OCI-LY1 (cell line): Measurements from ENCODE around the gene SLC8A1.

ENCODE experiments used
- H2AFZ ChIP-seq: fragments of 200-600 bp; sonication (generic), shearing (Covaris generic); 2 replicates; pipeline ENCODE4 v1.6.0; 2014; ENCODE audit warnings: antibody characterized with exemption, mild to moderate bottlenecking, low read length
- H3F3A ChIP-seq: fragments of 200-600 bp; sonication (generic), shearing (Covaris generic); 2 replicates; pipeline ENCODE4 v1.6.0; 2014; ENCODE audit warnings: mild to moderate bottlenecking, antibody characterized with exemption, low read length, moderate library complexity; ENCODE audit not compliant: insufficient read depth
- H3K27ac ChIP-seq: fragments of 200-600 bp; sonication (generic); 2 replicates; pipeline ENCODE4 v1.5.1; 2014; ENCODE audit warnings: low read length, mixed run types, mild to moderate bottlenecking, low read depth; ENCODE audit not compliant: poor library complexity, severe bottlenecking
- H3K27me3 ChIP-seq: fragments of 200-600 bp; sonication (generic); 2 replicates; pipeline ENCODE4 v1.6.0; 2014; ENCODE audit warnings: antibody characterized with exemption, mild to moderate bottlenecking, low read length, moderate library complexity; ENCODE audit not compliant: insufficient read depth
- H3K36me3 ChIP-seq: fragments of 200-600 bp; sonication (generic); 2 replicates; pipeline ENCODE4 v1.6.1; 2014; ENCODE audit warnings: mild to moderate bottlenecking, antibody characterized with exemption, low read length, moderate library complexity, mixed read lengths; ENCODE audit not compliant: insufficient read depth
- H3K4me1 ChIP-seq: fragments of 200-600 bp; sonication (generic); 2 replicates; pipeline ENCODE4 v1.5.1; 2014; ENCODE audit warnings: mild to moderate bottlenecking, low read length, moderate library complexity; ENCODE audit not compliant: insufficient read depth, severe bottlenecking
- H3K4me2 ChIP-seq: fragments of 200-600 bp; sonication (generic), shearing (Covaris generic); 2 replicates; pipeline ENCODE4 v1.6.1; 2014; ENCODE audit warnings: low read length
- H3K4me3 ChIP-seq: fragments of 200-600 bp; sonication (generic); 2 replicates; pipeline ENCODE4 v1.5.1; 2014; ENCODE audit warnings: low read length, low read depth, mild to moderate bottlenecking, mixed read lengths; ENCODE audit not compliant: poor library complexity, severe bottlenecking
- H3K79me2 ChIP-seq: fragments of 200-600 bp; shearing (Covaris generic); 2 replicates; pipeline ENCODE4 v1.6.1; 2016; ENCODE audit warnings: mixed run types, low read length, mixed read lengths; ENCODE audit not compliant: insufficient read depth
- H3K9ac ChIP-seq: fragments of 200-600 bp; sonication (generic), shearing (Covaris generic); 2 replicates; pipeline ENCODE4 v1.6.1; 2014; ENCODE audit warnings: mild to moderate bottlenecking, low read length, mixed read lengths
- H3K9me2 ChIP-seq: fragments of 200-600 bp; sonication (generic), shearing (Covaris generic); 2 replicates; pipeline ENCODE4 v1.6.1; 2014; ENCODE audit warnings: low read depth, mild to moderate bottlenecking, low read length, mixed read lengths
- H3K9me3 ChIP-seq: fragments of 200-600 bp; shearing (Covaris generic); 2 replicates; pipeline ENCODE4 v1.6.1; 2014; ENCODE audit warnings: low read length, mixed read lengths
- H4K20me1 ChIP-seq: fragments of 200-600 bp; sonication (generic), shearing (Covaris generic); 2 replicates; pipeline ENCODE4 v1.6.0; 2016; ENCODE audit warnings: mild to moderate bottlenecking, low read length; ENCODE audit not compliant: insufficient read depth
- EZH2 ChIP-seq: fragments of 200-600 bp; sonication (generic), shearing (Covaris generic); IDR thresholded peaks from 2 replicates; pipeline ENCODE4 v1.8.0; 2017; ENCODE audit warnings: borderline replicate concordance, mixed run types, mild to moderate bottlenecking, antibody characterized with exemption, low read length, moderate library complexity, mixed read lengths
- TF ChIP-seq, protein P1 (sequence below): fragments of 200-600 bp; sonication (generic), shearing (Covaris generic); IDR thresholded peaks from 2 replicates; pipeline ENCODE4 v1.5.1; 2017; ENCODE audit warnings: mild to moderate bottlenecking, antibody characterized with exemption, low read length, moderate library complexity, mixed read lengths

Gene SLC8A1

DNA sequence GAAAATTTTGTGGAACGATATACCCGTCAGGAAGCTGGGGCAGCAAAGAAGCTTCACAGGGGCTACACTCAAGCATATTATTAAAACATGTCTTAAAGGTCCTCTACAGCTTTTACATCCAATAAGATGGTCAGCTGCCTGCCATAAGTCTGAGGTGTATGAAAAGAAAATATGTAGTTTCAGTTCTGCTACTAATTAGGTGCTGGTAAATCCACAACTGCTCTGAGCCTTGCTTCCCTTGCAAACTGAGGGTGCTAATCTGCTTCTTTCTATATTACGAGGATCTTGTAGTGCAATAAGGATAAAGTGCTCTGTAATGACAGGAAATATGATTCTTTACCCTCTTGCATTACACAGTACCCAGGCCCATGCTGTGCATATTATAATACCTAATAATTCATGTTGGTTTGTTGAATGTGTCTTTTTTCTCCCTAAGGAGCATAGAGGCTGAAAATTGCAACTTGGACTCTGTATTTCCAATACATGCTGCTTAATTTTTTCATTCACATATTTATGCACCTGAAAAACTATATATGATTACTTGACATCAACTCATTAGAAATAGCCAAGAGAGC, 14.5 kb upstream of the SLC8A1 start:
- TF ChIP-seq, protein P1, sequence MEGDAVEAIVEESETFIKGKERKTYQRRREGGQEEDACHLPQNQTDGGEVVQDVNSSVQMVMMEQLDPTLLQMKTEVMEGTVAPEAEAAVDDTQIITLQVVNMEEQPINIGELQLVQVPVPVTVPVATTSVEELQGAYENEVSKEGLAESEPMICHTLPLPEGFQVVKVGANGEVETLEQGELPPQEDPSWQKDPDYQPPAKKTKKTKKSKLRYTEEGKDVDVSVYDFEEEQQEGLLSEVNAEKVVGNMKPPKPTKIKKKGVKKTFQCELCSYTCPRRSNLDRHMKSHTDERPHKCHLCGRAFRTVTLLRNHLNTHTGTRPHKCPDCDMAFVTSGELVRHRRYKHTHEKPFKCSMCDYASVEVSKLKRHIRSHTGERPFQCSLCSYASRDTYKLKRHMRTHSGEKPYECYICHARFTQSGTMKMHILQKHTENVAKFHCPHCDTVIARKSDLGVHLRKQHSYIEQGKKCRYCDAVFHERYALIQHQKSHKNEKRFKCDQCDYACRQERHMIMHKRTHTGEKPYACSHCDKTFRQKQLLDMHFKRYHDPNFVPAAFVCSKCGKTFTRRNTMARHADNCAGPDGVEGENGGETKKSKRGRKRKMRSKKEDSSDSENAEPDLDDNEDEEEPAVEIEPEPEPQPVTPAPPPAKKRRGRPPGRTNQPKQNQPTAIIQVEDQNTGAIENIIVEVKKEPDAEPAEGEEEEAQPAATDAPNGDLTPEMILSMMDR: no peak
- TF ChIP-seq EZH2: no peak
- Histone ChIP-seq H3K4me1 (no peaks in the 10 kb centered on the region), H3K9ac (no peak overlapping the region), H3K79me2 (no peaks in the 10 kb centered on the region), H3K4me3 (no peak overlapping the region), H3F3A (no peaks in the 10 kb centered on the region), H3K36me3 (no peaks in the 10 kb centered on the region), H3K9me3 (no peaks in the 10 kb centered on the region), H3K27me3 (no peaks in the 10 kb centered on the region), H3K9me2 (no peaks in the 10 kb centered on the region), H4K20me1 (no peaks in the 10 kb centered on the region), H3K4me2 (no peak overlapping the region), H3K27ac (no peak overlapping the region), H2AFZ (no peak overlapping the region)

DNA sequence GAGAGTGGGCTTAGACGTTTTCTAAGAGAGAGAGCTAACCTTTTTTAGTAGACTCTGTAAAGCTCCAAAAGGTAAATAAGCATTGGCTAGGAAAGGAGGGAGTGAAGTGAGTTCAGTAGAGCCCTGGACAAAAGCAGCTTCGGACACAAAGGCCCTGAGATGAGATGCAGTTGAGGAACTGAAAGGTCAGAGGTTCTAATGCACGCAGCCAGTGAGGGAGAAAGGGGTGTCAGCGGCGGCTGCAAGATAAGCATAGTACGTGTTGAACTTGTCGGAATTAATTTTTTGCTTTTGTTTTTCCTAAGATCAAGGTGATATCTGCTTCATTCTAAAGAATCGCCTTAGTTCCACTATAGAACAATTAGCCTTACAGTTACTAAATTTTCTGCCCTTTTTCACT, 11.2 kb upstream of the SLC8A1 start:
- Histone ChIP-seq H3K27ac (no peak overlapping the region), H3F3A (no peaks in the 10 kb centered on the region)

DNA sequence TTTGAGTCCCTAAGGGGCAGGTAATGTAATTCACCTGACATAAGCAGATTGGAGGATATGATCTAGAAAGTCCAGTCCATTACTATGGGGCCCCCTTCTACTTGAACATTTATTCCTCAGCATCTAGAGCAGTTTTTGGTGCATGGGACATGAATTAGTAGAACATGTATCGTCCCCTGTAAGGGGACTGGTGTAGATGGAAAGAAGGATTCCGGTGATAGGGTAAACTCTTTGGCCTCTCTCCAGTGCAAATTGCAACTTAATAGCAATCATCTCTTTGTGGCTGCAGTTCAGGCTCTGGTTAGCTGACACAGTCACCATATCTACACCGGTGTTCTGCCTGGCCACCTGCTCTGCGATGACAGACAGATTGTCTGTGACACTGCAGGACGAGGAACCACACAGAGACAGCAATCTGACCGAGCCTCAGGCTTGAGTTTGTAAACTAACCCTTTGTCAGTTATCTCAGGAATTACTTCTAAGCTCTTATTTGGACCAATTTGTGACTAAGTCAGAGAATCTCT, 6.4 kb upstream of the SLC8A1 start:
- no peak overlapping the region for H3K9ac ChIP-seq
- H3F3A ChIP-seq: no peaks in the 10 kb centered on the region
- no peaks in the 10 kb centered on the region for H3K79me2 ChIP-seq
- no peak overlapping the region for H3K4me2 ChIP-seq
- no peaks in the 10 kb centered on the region for H3K4me1 ChIP-seq
- no peaks in the 10 kb centered on the region for H3K36me3 ChIP-seq
- no peak for TF ChIP-seq EZH2
- TF ChIP-seq, protein P1: no peak
- H3K9me2 ChIP-seq: no peaks in the 10 kb centered on the region
- H4K20me1 ChIP-seq: no peaks in the 10 kb centered on the region
- H3K4me3 ChIP-seq: no peak overlapping the region
- H3K9me3 ChIP-seq: no peaks in the 10 kb centered on the region
- no peak overlapping the region for H3K27ac ChIP-seq
- H3K27me3 ChIP-seq: no peaks in the 10 kb centered on the region
- H2AFZ ChIP-seq: no peak overlapping the region

More for the DNA sequence above, 11.2 kb upstream of the SLC8A1 start:
- Histone ChIP-seq H3K79me2 (no peaks in the 10 kb centered on the region), H3K36me3 (no peaks in the 10 kb centered on the region), H2AFZ (no peak overlapping the region), H3K9me3 (no peaks in the 10 kb centered on the region), H3K9ac (no peak overlapping the region), H3K27me3 (no peaks in the 10 kb centered on the region), H4K20me1 (no peaks in the 10 kb centered on the region), H3K4me2 (no peak overlapping the region), H3K4me1 (no peaks in the 10 kb centered on the region), H3K9me2 (no peaks in the 10 kb centered on the region), H3K4me3 (no peak overlapping the region)
- no peak for TF ChIP-seq EZH2
- TF ChIP-seq, protein P1: no peak
